WTC11 (cell line): Measurements from ENCODE around the gene UTS2B. TPM values are rescaled to one million over a fixed set of nuclear protein-coding genes. Genes with fewer than 3 reads are reported as not detected.

Source experiments
- ATAC-seq: fragments of 200-7000 bp; cut with Tn5 transposase; 2 replicates; pipeline ENCODE4 v1.10.0; 2021; ENCODE audit warnings: mild to moderate bottlenecking, moderate library complexity
- CTCF ChIA-PET: fragments of 300-600 bp; sonication (Branson Sonifier 250); formaldehyde crosslinking; loops from one replicate; lab custom pipeline; 2021; ENCODE audit warnings: antibody characterized with exemption; lab: Charles Lee
- POLR2A ChIA-PET: fragments of 350-600 bp; sonication (Branson Sonifier 250); formaldehyde crosslinking; loops from one replicate; lab custom pipeline; 2021; ENCODE audit warnings: antibody characterized with exemption; lab: Charles Lee
- DNase-seq: peaks from one replicate; pipeline ENCODE4 v3.0.0; 2021; ENCODE audit warnings: low spot score
- H3K27ac Mint-ChIP-seq: 2 replicates; pipeline ENCODE4 v1.8.0; 2021; ENCODE audit warnings: mixed read lengths
- H3K27me3 Mint-ChIP-seq: 2 replicates; pipeline ENCODE4 v1.8.0; 2021; ENCODE audit warnings: low read depth, mild to moderate bottlenecking, moderate library complexity, mixed read lengths
- H3K36me3 Mint-ChIP-seq: 2 replicates; pipeline ENCODE4 v1.8.0; 2021; ENCODE audit warnings: mixed read lengths
- H3K4me1 Mint-ChIP-seq: 2 replicates; pipeline ENCODE4 v1.8.0; 2022; ENCODE audit warnings: mixed read lengths
- H3K4me3 Mint-ChIP-seq: 2 replicates; pipeline ENCODE4 v1.8.0; 2021; ENCODE audit warnings: mild to moderate bottlenecking, moderate library complexity, mixed read lengths
- H3K9me3 Mint-ChIP-seq: 2 replicates; pipeline ENCODE4 v1.8.0; 2021; ENCODE audit warnings: mixed read lengths
- ATF2 ChIP-seq: sonication (generic); formaldehyde crosslinking; IDR thresholded peaks from 2 replicates; pipeline ENCODE4 v1.8.1; 2022; ENCODE audit warnings: low read depth, missing genetic modification reagents, borderline replicate concordance
- E2F1 ChIP-seq: sonication (generic); formaldehyde crosslinking; IDR thresholded peaks from 2 replicates; pipeline ENCODE4 v1.8.0; 2022; ENCODE audit warnings: mild to moderate bottlenecking, missing genetic modification reagents
- ERG ChIP-seq: fragments of 250-450 bp; sonication (Bioruptor Pico); IDR thresholded peaks from 2 replicates; pipeline ENCODE4 v1.8.0; 2021; ENCODE audit warnings: mild to moderate bottlenecking
- FOXK1 ChIP-seq: sonication (generic); formaldehyde crosslinking; IDR thresholded peaks from 2 replicates; pipeline ENCODE4 v1.8.0; 2022; ENCODE audit warnings: mild to moderate bottlenecking, moderate library complexity, missing genetic modification reagents
- GABPB1 ChIP-seq: sonication (generic); formaldehyde crosslinking; IDR thresholded peaks from 2 replicates; pipeline ENCODE4 v1.8.1; 2023; ENCODE audit warnings: mild to moderate bottlenecking, missing genetic modification reagents
- HMGA2 ChIP-seq: fragments of 250-450 bp; sonication (Bioruptor Pico); IDR thresholded peaks from 2 replicates; pipeline ENCODE4 v1.4.0; 2021; ENCODE audit warnings: mild to moderate bottlenecking, moderate library complexity
- PREB ChIP-seq: sonication (generic); formaldehyde crosslinking; IDR thresholded peaks from 2 replicates; pipeline ENCODE4 v1.8.1; 2022; ENCODE audit warnings: mild to moderate bottlenecking, missing genetic modification reagents, moderate library complexity, borderline replicate concordance
- SOX15 ChIP-seq: fragments of 250-450 bp; sonication (Bioruptor Pico); IDR thresholded peaks from 2 replicates; pipeline ENCODE4 v1.9.0; 2021; ENCODE audit warnings: mild to moderate bottlenecking
- STAT6 ChIP-seq: sonication (generic); formaldehyde crosslinking; conservative IDR thresholded peaks from 2 replicates; pipeline ENCODE4 v1.8.1; 2023; ENCODE audit warnings: mild to moderate bottlenecking, low read depth, missing genetic modification reagents, moderate library complexity
- ZNF121 ChIP-seq: sonication (generic); formaldehyde crosslinking; IDR thresholded peaks from 2 replicates; pipeline ENCODE4 v1.8.0; 2023; ENCODE audit warnings: missing genetic modification reagents
- ZNF425 ChIP-seq: fragments of 250-450 bp; sonication (Bioruptor Pico); conservative IDR thresholded peaks from 2 replicates; pipeline ENCODE4 v1.9.0; 2021; ENCODE audit warnings: mild to moderate bottlenecking
- ZNF512 ChIP-seq: sonication (generic); formaldehyde crosslinking; IDR thresholded peaks from 2 replicates; pipeline ENCODE4 v1.8.1; 2022; ENCODE audit warnings: missing genetic modification reagents, borderline replicate concordance
- total RNA-seq: library from RNA; stranded (reverse); gene quantifications from 3 replicates; pipeline ENCODE4 v1.2.3, GENCODE V29; 2021

Gene UTS2B
- total RNA-seq, 1 experiment from 2014 or later: not detected

- no peaks in the 10 kb centered on the region for H3K36me3 Mint-ChIP-seq
- DNase-seq (no peak), ATAC-seq (no peak)
- no peak overlapping the region for H3K27ac Mint-ChIP-seq
- no peaks in the 10 kb centered on the region for H3K9me3 Mint-ChIP-seq
- POLR2A ChIA-PET: no interaction called here
- H3K4me1 Mint-ChIP-seq: no peaks in the 10 kb centered on the region
- no peak overlapping the region for H3K4me3 Mint-ChIP-seq
- no peaks in the 10 kb centered on the region for H3K27me3 Mint-ChIP-seq
- CTCF ChIA-PET: no interaction called here
- no peak for TF ChIP-seq PREB (CRISPR knock-in tag)
- no peak for TF ChIP-seq E2F1 (CRISPR knock-in tag)
- TF ChIP-seq STAT6 (CRISPR knock-in tag): no peak
- no peak for TF ChIP-seq ERG
- no peak for TF ChIP-seq ATF2 (CRISPR knock-in tag)
- no peak for TF ChIP-seq ZNF121
- no peak for TF ChIP-seq ZNF512 (CRISPR knock-in tag)
- no peak for TF ChIP-seq FOXK1 (CRISPR knock-in tag)
- no peak for TF ChIP-seq HMGA2
- TF ChIP-seq GABPB1 (CRISPR knock-in tag): no peak
- TF ChIP-seq ZNF425 (CRISPR knock-in tag): no peak
- no peak for TF ChIP-seq SOX15 (CRISPR knock-in tag)
Measured at GRCh38 chr3:191283400-191283799, 46.9 kb downstream of the UTS2B start.
